Aorta (tissue), 5 donors: ENCODE data around the gene FAM180A. TPM values are rescaled to one million over a fixed set of nuclear protein-coding genes. Genes with fewer than 3 reads are reported as not detected.

ENCODE experiments used
- ATAC-seq: fragments of 200-7000 bp; cut with Tn5 transposase; one replicate; pipeline ENCODE4 v1.9.1; 2022; ENCODE audit warnings: moderate library complexity; ENCODE audit not compliant: low FRiP score
- DNase-seq, 2 donors: peaks; one replicate each; pipeline ENCODE4 v3.0.0-alpha.2; 2020
- H3K27ac ChIP-seq, 2 donors: one replicate each; pipeline ENCODE4 v1.5.1; 2013; ENCODE audit warnings: low read length in 2 of 2, mild to moderate bottlenecking in 2 of 2, moderate library complexity in 2 of 2, control low read depth in 1 of 2, inconsistent platforms in 1 of 2, low read depth in 1 of 2
- H3K27me3 ChIP-seq, 2 donors: one replicate each; pipeline ENCODE4 v1.6.1; 2013; ENCODE audit warnings: control low read depth in 1 of 2, low read length in 1 of 2, mild to moderate bottlenecking in 1 of 2, moderate library complexity in 1 of 2; ENCODE audit not compliant: insufficient read depth in 2 of 2, control insufficient read depth in 1 of 2
- H3K36me3 ChIP-seq, 2 donors: one replicate each; pipeline ENCODE4 v1.6.1; 2013; ENCODE audit warnings: control low read depth in 1 of 2, low read length in 1 of 2, mild to moderate bottlenecking in 1 of 2; ENCODE audit not compliant: insufficient read depth in 2 of 2, control insufficient read depth in 1 of 2
- H3K4me1 ChIP-seq, 2 donors: one replicate each; pipeline ENCODE4 v1.6.1; 2013; ENCODE audit warnings: low read length in 2 of 2, control low read depth in 1 of 2, mild to moderate bottlenecking in 1 of 2, moderate library complexity in 1 of 2; ENCODE audit not compliant: insufficient read depth in 2 of 2, control insufficient read depth in 1 of 2
- H3K4me3 ChIP-seq, 2 donors: one replicate each; pipeline ENCODE4 v1.5.1; 2013; ENCODE audit warnings: low read length in 2 of 2, control low read depth in 1 of 2, mild to moderate bottlenecking in 1 of 2
- H3K9me3 ChIP-seq: one replicate; pipeline ENCODE4 v1.6.1; 2013; ENCODE audit warnings: mild to moderate bottlenecking, low read length; ENCODE audit not compliant: control insufficient read depth
- WGBS, 2 donors: extraction: QIAGEN DNeasy Blood & Tissue Kit; methylation state at CpG; one replicate each; pipeline ENCODE4 v1.1.7; 2013; 5-methylcytosine and 5-hydroxymethylcytosine counted together
- intact Hi-C, 2 donors: fragments of 100-400 bp; cut with DNase I; formaldehyde crosslinking; loops; one replicate each; pipeline versions ENCODE4 v1.14.2 to v1.15.0; 2022
- polyA plus RNA-seq, 2 donors: library from polyadenylated mRNA; stranded (reverse); fragments of 200-250 nt; gene quantifications; one replicate each; pipeline ENCODE4 v1.2.3, GENCODE V29; 2013
- total RNA-seq, 2 donors: library from RNA; stranded (reverse); fragmentation: NEBNext Ultra II Directional; extraction: Animal tissue kit (Norgen Biotek cat#: 25700); gene quantifications; one replicate each; pipeline ENCODE4 v1.2.1, GENCODE V29; 2021
- donor health status: healthy with polysubstance abuse.
- donor health status: Bipolar disorder and iron deficiency.
- donor health status: DM: no; HTN: no; CAD: no.
- donor health status: DM: no; HTN: no; CAD: no.
- donor health status: DM: yes; HTN: yes; CAD: no.

The FAM180A gene
- total and polyA plus RNA-seq, 4 donors = 4.5 to 67.1 (median 35.9) TPM

DNA sequence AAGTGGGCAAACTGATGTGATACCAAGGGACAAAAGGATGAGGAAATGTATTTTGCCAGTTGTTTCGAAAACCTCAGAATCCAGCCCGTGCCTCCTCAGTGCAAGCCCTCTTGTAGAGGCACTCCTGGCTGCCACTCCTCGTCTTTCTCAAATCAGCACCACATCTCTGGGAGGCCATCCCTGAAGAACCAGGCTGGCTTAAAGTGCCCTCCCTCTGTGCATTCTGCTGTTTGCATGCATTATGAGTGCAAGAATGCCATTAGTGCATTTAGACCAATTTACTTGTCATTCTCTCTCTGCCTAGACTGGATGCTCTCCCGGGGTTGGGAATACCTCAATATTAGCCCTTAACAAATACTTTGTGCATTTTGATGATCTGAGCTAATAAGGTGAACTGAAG, 19.9 kb upstream of the FAM180A start:
- ATAC-seq (no peak), DNase-seq (no peak)
- no peaks in the 10 kb centered on the region for H3K9me3 ChIP-seq
- H3K27ac ChIP-seq = no peak overlapping the region
- peaks cover 0 to 3% of the 10 kb centered on the region in 2 donors for H3K4me1 ChIP-seq
- WGBS, 2 donors = 71 to 73% methylated on average over 4 of the region's 4 CpGs
- intact Hi-C loops = no loop called here
- no peaks in the 10 kb centered on the region for H3K36me3 ChIP-seq
- no peak overlapping the region for H3K4me3 ChIP-seq
- H3K27me3 ChIP-seq = no peaks in the 10 kb centered on the region

DNA sequence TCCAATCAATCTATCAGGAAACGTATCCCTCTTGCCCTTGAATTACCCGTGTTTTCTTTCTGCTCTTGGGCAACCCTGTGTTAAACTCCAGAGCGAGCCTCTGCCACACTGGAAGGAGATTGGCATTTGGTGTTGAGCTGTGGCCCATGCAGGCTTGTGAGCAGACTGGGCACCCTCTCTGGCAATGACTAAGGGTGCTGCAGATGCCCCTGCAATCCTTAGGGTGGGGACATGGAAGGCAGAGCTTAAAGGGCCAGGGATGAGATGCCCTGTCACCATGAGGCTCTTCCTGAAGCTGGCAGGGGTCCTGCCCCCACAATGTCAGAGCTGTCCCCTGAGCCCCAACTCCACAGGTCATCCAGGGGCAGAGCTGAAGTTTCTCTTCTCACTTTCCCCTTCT, 19.5 kb upstream of the FAM180A start:
- Histone ChIP-seq H3K27ac (peak overlapping the region in 1 of 2 donors; percentile 4), H3K36me3 (no peaks in the 10 kb centered on the region), H3K27me3 (no peaks in the 10 kb centered on the region), H3K9me3 (no peaks in the 10 kb centered on the region), H3K4me1 (peaks cover 3% of the 10 kb centered on the region in 2 donors), H3K4me3 (no peak overlapping the region)
- 40 to 41% methylated on average over 3 of the region's 3 CpGs for WGBS, 2 donors
- intact Hi-C loops = no loop called here
- ATAC-seq = no peak
- no peak for DNase-seq

DNA sequence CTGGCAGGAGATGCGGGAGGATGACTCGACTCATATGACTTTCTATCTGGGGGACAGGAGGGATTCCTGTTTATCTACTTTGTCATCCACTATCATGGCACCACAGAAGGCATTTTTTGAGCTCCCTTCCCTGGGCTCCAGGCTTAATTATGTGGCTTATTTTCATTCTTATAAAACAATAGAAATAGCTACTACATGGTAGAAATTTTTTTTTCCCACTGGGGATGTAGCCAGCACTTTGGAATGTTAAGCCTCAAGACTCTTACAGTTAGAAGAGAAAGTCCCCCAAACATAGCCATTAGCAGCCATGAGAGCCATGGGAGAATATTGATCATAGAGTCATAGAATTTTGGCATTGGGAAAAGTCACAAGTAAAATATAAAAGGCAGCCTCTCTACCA, 14.6 kb upstream of the FAM180A start:
- DNase-seq (no peak), ATAC-seq (no peak)
- no peak overlapping the region for H3K27ac ChIP-seq
- no peaks in the 10 kb centered on the region for H3K9me3 ChIP-seq
- no peaks in the 10 kb centered on the region for H3K36me3 ChIP-seq
- no peak overlapping the region for H3K4me3 ChIP-seq
- peaks cover 6 to 19% of the 10 kb centered on the region in 2 donors for H3K4me1 ChIP-seq
- WGBS, 2 donors = 89 to 96% methylated on average over 2 of the region's 2 CpGs
- no peaks in the 10 kb centered on the region for H3K27me3 ChIP-seq
- intact Hi-C loops = loop anchor here (5.0 kb wide), 2 partner anchors 34 to 51 kb away; no protein-coding TSS in a partner anchor

DNA sequence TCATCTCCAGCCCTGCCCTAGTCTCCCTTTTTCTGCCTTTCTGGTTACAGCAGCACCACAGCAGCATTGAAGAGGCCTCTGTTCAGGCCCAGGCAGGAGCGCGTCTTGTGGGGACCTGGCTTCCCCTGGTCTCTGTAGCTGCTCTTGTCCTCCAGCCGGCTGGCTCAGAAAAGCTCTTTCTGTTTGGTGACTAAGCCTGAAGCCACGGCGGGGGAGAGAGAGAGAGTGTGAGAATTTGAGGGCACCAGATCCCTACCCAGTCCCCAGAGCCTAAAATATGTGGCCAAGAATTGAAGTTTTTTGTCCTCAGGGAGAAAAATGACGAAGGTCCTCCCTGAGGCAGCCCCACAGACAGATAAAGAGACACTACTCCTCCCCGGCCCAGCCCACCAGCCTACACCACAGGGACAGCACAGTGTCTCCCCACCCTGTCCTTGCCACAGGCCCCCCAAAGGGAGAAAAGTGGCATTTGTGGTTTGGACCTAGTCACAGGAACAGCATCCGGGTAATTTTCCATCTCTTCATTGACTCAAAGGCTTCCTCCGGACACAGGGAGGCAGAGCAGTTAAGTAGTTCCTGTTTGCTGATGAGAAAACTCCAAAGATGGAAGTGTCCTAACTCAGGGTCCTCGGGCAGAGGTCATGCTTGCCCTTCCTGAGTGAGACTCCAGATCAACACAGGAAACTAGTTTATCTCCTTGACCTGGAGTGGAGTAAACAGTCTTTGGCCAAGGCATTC, 13.3 kb upstream of the FAM180A start:
- peak overlapping the region; percentile 92 to 100 for H3K27ac ChIP-seq
- H3K4me3 ChIP-seq = no peak overlapping the region

DNA sequence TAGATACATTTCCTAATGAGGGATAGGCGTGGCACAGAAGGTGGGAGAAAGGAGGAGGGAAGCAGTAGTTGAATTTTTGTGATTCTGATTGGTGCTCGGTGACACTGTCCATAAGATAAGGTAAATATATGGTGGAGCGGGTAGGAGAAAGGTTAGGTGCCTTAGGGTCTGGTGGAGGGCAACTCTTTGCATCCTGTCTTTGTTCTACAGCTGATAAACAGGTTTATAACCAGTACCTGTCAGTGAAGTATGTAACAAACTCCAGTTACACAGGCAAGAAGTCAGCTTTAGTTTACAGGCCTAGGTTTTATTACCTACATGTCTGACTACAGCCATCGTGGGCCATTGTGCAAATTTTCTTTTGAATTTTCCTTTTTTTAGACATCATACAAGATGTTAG, 10.9 kb upstream of the FAM180A start:
- Histone ChIP-seq H3K36me3 (no peaks in the 10 kb centered on the region), H3K27ac (peak overlapping the region; percentile 97 to 100), H3K4me1 (peaks cover 6 to 23% of the 10 kb centered on the region in 2 donors), H3K4me3 (no peak overlapping the region), H3K27me3 (no peaks in the 10 kb centered on the region), H3K9me3 (no peaks in the 10 kb centered on the region)
- WGBS, 2 donors = 93 to 96% methylated on average over 4 of the region's 4 CpGs
- intact Hi-C loops = no loop called here
- DNase-seq (no peak), ATAC-seq (no peak)

More for the DNA sequence above, 13.3 kb upstream of the FAM180A start:
- intact Hi-C loops = loop anchor here (5.0 kb wide), 2 partner anchors 35 to 50 kb away; no protein-coding TSS in a partner anchor
- H3K9me3 ChIP-seq = no peaks in the 10 kb centered on the region
- no peaks in the 10 kb centered on the region for H3K27me3 ChIP-seq
- peaks cover 3 to 19% of the 10 kb centered on the region in 2 donors for H3K4me1 ChIP-seq
- DNase-seq = peak; percentile 83 to 89
- WGBS, 2 donors = 8 to 12% methylated on average over 10 of the region's 10 CpGs
- H3K36me3 ChIP-seq = no peaks in the 10 kb centered on the region
- peak; percentile 68 for ATAC-seq

DNA sequence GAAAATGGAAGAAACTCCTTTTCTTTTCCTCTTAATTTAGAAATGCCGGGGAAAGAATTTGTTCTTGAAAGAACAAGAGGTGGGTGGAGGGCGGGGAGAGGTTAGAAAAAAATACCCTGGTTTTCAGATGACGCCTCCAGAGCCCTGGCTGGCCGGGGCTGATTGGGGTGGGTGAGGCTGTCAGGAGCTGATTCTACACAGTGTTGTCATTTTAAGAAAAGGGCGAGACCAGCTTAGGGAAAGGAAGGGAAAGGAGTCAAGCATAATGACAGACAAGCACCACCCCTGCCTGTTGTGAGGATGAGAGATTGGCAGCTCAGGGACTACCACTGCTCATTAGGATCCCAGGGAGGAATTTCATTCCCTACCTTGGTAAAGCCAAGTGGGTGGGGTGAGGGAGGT, 9.9 kb upstream of the FAM180A start:
- no peak overlapping the region for H3K4me3 ChIP-seq
- no peaks in the 10 kb centered on the region for H3K27me3 ChIP-seq
- intact Hi-C loops = no loop called here
- H3K4me1 ChIP-seq = peaks cover 6 to 23% of the 10 kb centered on the region in 2 donors
- peak; percentile 77 for ATAC-seq
- H3K9me3 ChIP-seq = no peaks in the 10 kb centered on the region
- DNase-seq = peak; percentile 83 to 88
- H3K27ac ChIP-seq = peak overlapping the region; percentile 97 to 100
- 3 to 7% methylated on average over 5 of the region's 5 CpGs for WGBS, 2 donors
- H3K36me3 ChIP-seq = no peaks in the 10 kb centered on the region

DNA sequence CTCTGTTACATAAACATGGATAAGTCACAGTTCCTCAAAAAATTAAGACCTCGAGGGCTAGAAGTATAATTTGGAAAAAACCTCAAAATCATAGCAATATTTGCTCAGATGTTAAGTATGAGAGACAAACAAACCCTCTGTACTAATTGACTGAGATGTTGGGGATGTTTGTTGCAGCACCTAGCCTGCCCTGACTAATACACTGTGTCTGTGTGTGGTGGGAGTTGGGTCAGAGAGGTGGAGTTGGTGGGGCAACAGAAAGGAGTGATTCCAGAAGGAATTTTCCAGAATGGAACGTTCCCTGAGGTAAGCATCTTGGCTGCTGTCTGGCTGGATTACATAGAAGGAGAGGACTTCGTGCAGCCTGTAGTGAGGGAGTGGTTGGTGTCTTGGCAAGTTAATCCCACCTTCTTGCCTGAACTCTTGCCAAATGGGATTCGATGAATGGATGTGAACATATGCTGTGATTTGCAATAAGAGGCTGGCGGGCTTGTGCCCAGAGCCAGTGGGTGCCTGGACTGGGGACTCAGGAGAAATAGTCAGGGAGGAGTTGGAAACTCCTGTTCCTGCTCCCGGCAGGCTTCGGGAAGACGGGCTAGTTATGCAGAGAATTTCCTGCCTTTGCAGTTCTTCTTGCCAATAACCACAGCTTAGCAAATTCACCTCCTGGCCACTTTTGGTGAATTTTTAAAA, 9.3 kb upstream of the FAM180A start:
- no peaks in the 10 kb centered on the region for H3K9me3 ChIP-seq
- 5 to 10% methylated on average over 8 of the region's 8 CpGs for WGBS, 2 donors
- no peaks in the 10 kb centered on the region for H3K36me3 ChIP-seq
- peaks cover 6 to 18% of the 10 kb centered on the region in 2 donors for H3K4me1 ChIP-seq
- H3K4me3 ChIP-seq = no peak overlapping the region
- peak; percentile 59 for ATAC-seq
- peak overlapping the region; percentile 90 to 97 for H3K27ac ChIP-seq
- intact Hi-C loops = no loop called here
- no peaks in the 10 kb centered on the region for H3K27me3 ChIP-seq
- peak; percentile 78 to 81 for DNase-seq

DNA sequence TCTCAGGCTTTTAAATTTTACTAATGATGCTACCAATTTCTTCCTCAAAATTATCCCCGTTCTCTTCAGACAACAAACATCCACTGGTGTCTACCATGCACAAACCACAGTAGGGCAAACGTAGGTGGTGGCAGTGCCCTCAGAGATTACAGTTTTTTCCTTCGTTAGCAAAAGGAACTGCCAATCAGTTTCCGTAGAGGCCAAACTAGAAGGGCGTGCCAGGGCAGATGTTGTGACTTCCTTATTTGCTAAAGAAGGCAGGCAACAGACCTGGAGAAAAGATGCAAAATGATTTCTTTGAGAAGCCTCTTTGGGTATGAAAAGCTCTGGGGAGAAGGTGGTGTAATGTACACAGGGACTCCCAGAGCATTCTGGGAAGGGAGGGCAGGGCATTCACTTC, 7.6 kb upstream of the FAM180A start:
- ATAC-seq (no peak), DNase-seq (no peak)
- Histone ChIP-seq H3K27me3 (no peaks in the 10 kb centered on the region), H3K4me1 (peaks cover 4 to 15% of the 10 kb centered on the region in 2 donors), H3K4me3 (no peak overlapping the region), H3K9me3 (no peaks in the 10 kb centered on the region), H3K27ac (peak overlapping the region; percentile 46 to 83), H3K36me3 (no peaks in the 10 kb centered on the region)
- intact Hi-C loops = no loop called here
- WGBS, 2 donors = 17 to 23% methylated on average over 5 of the region's 5 CpGs
